Measurements from ENCODE around the gene RNF135. TPM values are rescaled to one million over a fixed set of nuclear protein-coding genes. Genes with fewer than 3 reads are reported as not detected.

RNF135 gene
- total RNA-seq, 1 experiment from 2014 or later, result 23.4 TPM

GRCh38 chr17:30942308-30943079, 28.3 kb upstream of the RNF135 start:
- Histone ChIP-seq H3F3A (ENCODE audit: insufficient read depth, low read depth) (no peaks in the 10 kb centered on the region), H3K9me3 (ENCODE audit: insufficient read depth, low read depth) (no peaks in the 10 kb centered on the region), H3K27me3 (ENCODE audit: insufficient read depth, low read depth) (no peaks in the 10 kb centered on the region), H3K9me2 (ENCODE audit: insufficient read depth) (no peaks in the 10 kb centered on the region), H2AFZ (no peak overlapping the region), H3K4me3 (no peak overlapping the region), H3K79me2 (ENCODE audit: low read depth) (no peaks in the 10 kb centered on the region), H3K36me3 (ENCODE audit: low read depth) (no peaks in the 10 kb centered on the region), H4K20me1 (ENCODE audit: insufficient read depth) (no peaks in the 10 kb centered on the region), H3K4me1 (replicated peaks; ENCODE audit: insufficient read depth) (no peaks in the 10 kb centered on the region), H3K4me2 (no peak overlapping the region), H3K27ac (no peak overlapping the region)
- BruUV-seq (replicated peaks), result no TSS peak
- TF ChIP-seq CTCF (conservative IDR thresholded peaks at IDR 0.05), result no peak
- TF ChIP-seq EZH2 (IDR thresholded peaks at IDR 0.05; ENCODE audit: low read depth), result no peak
- ChIA-PET CTCF (no interaction called here), POLR2A (ENCODE audit: unreplicated experiment) (no interaction called here)
- intact Hi-C loops (cut with micrococcal nuclease; ENCODE audit: unreplicated experiment), result no loop called here
- DNase-seq, result no peak

- intact Hi-C loops (cut with micrococcal nuclease; ENCODE audit: unreplicated experiment), result no loop called here
- CTCF ChIA-PET, result interaction anchor here (0.6 kb wide), 1 partner anchor 147 kb away, joined by 3 read pairs; the partner anchor contains the start of gene NF1
- POLR2A ChIA-PET (ENCODE audit: unreplicated experiment), result interaction anchor here (0.6 kb wide), 1 partner anchor 567 kb away, joined by 5 read pairs; no protein-coding TSS in a partner anchor
Measured at GRCh38 chr17:30947796-30948195, 23.0 kb upstream of the RNF135 start.

GRCh38 chr17:30950189-30950588, 20.6 kb upstream of the RNF135 start:
- DNase-seq, result no peak
- Histone ChIP-seq H2AFZ (no peak overlapping the region), H3K27me3 (ENCODE audit: insufficient read depth, low read depth) (no peaks in the 10 kb centered on the region), H3K9me3 (ENCODE audit: insufficient read depth, low read depth) (no peaks in the 10 kb centered on the region), H3K9me2 (ENCODE audit: insufficient read depth) (no peaks in the 10 kb centered on the region), H4K20me1 (ENCODE audit: insufficient read depth) (no peaks in the 10 kb centered on the region), H3K4me1 (replicated peaks; ENCODE audit: insufficient read depth) (no peaks in the 10 kb centered on the region), H3K4me2 (no peak overlapping the region), H3K79me2 (ENCODE audit: low read depth) (no peaks in the 10 kb centered on the region), H3K36me3 (ENCODE audit: low read depth) (no peaks in the 10 kb centered on the region), H3K4me3 (no peak overlapping the region), H3K27ac (no peak overlapping the region), H3F3A (ENCODE audit: insufficient read depth, low read depth) (no peaks in the 10 kb centered on the region)
- CTCF ChIA-PET, result no interaction called here
- TF ChIP-seq EZH2 (IDR thresholded peaks at IDR 0.05; ENCODE audit: low read depth), result no peak
- no peak for TF ChIP-seq CTCF (conservative IDR thresholded peaks at IDR 0.05)
- intact Hi-C loops (cut with micrococcal nuclease; ENCODE audit: unreplicated experiment), result no loop called here
- POLR2A ChIA-PET (ENCODE audit: unreplicated experiment), result no interaction called here
- BruUV-seq (replicated peaks), result no TSS peak

More at GRCh38 chr17:30947796-30948195, 23.0 kb upstream of the RNF135 start:
- H3K4me1 ChIP-seq (replicated peaks; ENCODE audit: insufficient read depth), result no peaks in the 10 kb centered on the region
- H3K9me2 ChIP-seq (ENCODE audit: insufficient read depth), result no peaks in the 10 kb centered on the region
- H3K27ac ChIP-seq, result no peak overlapping the region
- H3F3A ChIP-seq (ENCODE audit: insufficient read depth, low read depth), result no peaks in the 10 kb centered on the region
- no peaks in the 10 kb centered on the region for H3K9me3 ChIP-seq (ENCODE audit: insufficient read depth, low read depth)
- no peak overlapping the region for H3K4me3 ChIP-seq
- DNase-seq, result no peak
- BruUV-seq (replicated peaks), result no TSS peak
- TF ChIP-seq CTCF (conservative IDR thresholded peaks at IDR 0.05) (no peak), EZH2 (IDR thresholded peaks at IDR 0.05; ENCODE audit: low read depth) (no peak)
- no peaks in the 10 kb centered on the region for H4K20me1 ChIP-seq (ENCODE audit: insufficient read depth)
- no peak overlapping the region for H2AFZ ChIP-seq
- no peak overlapping the region for H3K4me2 ChIP-seq
- no peaks in the 10 kb centered on the region for H3K36me3 ChIP-seq (ENCODE audit: low read depth)
- H3K27me3 ChIP-seq (ENCODE audit: insufficient read depth, low read depth), result no peaks in the 10 kb centered on the region
- no peaks in the 10 kb centered on the region for H3K79me2 ChIP-seq (ENCODE audit: low read depth)
